ENCODE results near the gene NDUFAF5.

NDUFAF5 gene

DNA sequence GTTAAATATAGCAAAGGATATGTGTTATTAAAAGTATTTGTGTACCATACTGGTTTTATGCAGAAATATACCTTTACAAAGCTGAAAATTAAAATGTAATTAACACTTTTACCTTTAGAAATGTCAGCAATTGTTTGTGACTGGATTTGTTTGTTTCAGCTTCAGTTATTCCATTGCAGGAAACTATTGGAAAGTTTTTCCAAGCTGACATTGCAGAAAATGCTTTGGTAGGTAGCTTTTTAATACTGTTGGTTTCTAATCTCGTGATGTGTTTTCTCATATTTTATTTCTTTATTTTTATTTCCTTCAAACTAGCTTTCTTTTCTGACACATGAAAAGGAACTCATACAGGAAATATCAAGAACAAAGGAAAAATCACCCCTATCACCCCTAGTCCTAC is 8.2 kb downstream of the NDUFAF5 start:
- Histone ChIP-seq H3K9me3 (ENCODE audit: control insufficient read depth in 2 of 2, low read length in 2 of 2) (no peaks in the 10 kb centered on the region), H3K4me3 (ENCODE audit: low read length in 2 of 2) (no peak overlapping the region), H3K36me3 (ENCODE audit: control insufficient read depth in 2 of 2, insufficient read depth in 2 of 2, low read length in 2 of 2) (peaks cover 67 to 73% of the 10 kb centered on the region in 2 donors), H3K9ac (ENCODE audit: low read depth in 1 of 2, low read length in 2 of 2) (no peak overlapping the region), H3K4me1 (ENCODE audit: control insufficient read depth in 2 of 2, insufficient read depth in 2 of 2, low read length in 2 of 2) (peaks cover 0 to 2% of the 10 kb centered on the region in 2 donors), H3K27me3 (ENCODE audit: control insufficient read depth in 2 of 2, insufficient read depth in 2 of 2, low read length in 2 of 2) (no peaks in the 10 kb centered on the region), H3K27ac (ENCODE audit: low read depth in 2 of 2, low read length in 2 of 2) (no peak overlapping the region)

GRCh38 chr20:13794667-13795066 is 9.8 kb downstream of the NDUFAF5 start:
- H3K9me3 ChIP-seq (ENCODE audit: control insufficient read depth in 2 of 2, low read length in 2 of 2): no peaks in the 10 kb centered on the region

DNA sequence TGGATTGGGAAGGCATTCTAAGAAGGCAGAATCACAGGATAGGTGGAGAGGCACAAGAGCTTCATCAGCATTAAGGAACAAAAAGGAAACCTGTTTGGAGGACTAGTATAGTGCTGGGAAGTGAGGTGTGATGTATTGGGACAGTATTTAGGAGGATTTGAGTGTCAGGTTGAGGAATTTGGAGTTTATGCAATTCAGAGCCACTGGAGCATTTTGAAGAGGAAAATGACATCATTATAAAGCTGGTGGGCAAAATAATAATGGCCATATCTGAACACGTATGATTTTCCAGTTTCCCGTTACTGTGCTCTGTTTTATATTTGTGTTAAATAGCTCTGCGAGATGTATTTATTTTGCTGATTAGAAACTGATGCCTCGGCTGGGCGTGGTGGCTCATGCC is 14.2 kb downstream of the NDUFAF5 start:
- H3K9me3 ChIP-seq (ENCODE audit: control insufficient read depth in 2 of 2, low read length in 2 of 2): no peaks in the 10 kb centered on the region
- H3K4me1 ChIP-seq (ENCODE audit: control insufficient read depth in 2 of 2, insufficient read depth in 2 of 2, low read length in 2 of 2): peaks cover 4 to 5% of the 10 kb centered on the region in 2 donors
- H3K4me3 ChIP-seq (ENCODE audit: low read length in 2 of 2): no peak overlapping the region
- H3K36me3 ChIP-seq (ENCODE audit: control insufficient read depth in 2 of 2, insufficient read depth in 2 of 2, low read length in 2 of 2): peaks cover 63 to 74% of the 10 kb centered on the region in 2 donors
- H3K9ac ChIP-seq (ENCODE audit: low read depth in 1 of 2, low read length in 2 of 2): no peak overlapping the region
- no peaks in the 10 kb centered on the region for H3K27me3 ChIP-seq (ENCODE audit: control insufficient read depth in 2 of 2, insufficient read depth in 2 of 2, low read length in 2 of 2)
- H3K27ac ChIP-seq (ENCODE audit: low read depth in 2 of 2, low read length in 2 of 2): no peak overlapping the region

More at GRCh38 chr20:13794667-13795066, 9.8 kb downstream of the NDUFAF5 start:
- peaks cover 76 to 77% of the 10 kb centered on the region in 2 donors for H3K36me3 ChIP-seq (ENCODE audit: control insufficient read depth in 2 of 2, insufficient read depth in 2 of 2, low read length in 2 of 2)
- H3K4me3 ChIP-seq (ENCODE audit: low read length in 2 of 2): no peak overlapping the region
- no peak overlapping the region for H3K9ac ChIP-seq (ENCODE audit: low read depth in 1 of 2, low read length in 2 of 2)
- H3K27ac ChIP-seq (ENCODE audit: low read depth in 2 of 2, low read length in 2 of 2): no peak overlapping the region
- H3K4me1 ChIP-seq (ENCODE audit: control insufficient read depth in 2 of 2, insufficient read depth in 2 of 2, low read length in 2 of 2): peaks cover 0 to 2% of the 10 kb centered on the region in 2 donors
- H3K27me3 ChIP-seq (ENCODE audit: control insufficient read depth in 2 of 2, insufficient read depth in 2 of 2, low read length in 2 of 2): no peaks in the 10 kb centered on the region

- no peak overlapping the region for H3K27ac ChIP-seq (ENCODE audit: low read depth in 2 of 2, low read length in 2 of 2)
- no peak overlapping the region for H3K9ac ChIP-seq (ENCODE audit: low read depth in 1 of 2, low read length in 2 of 2)
- H3K9me3 ChIP-seq (ENCODE audit: control insufficient read depth in 2 of 2, low read length in 2 of 2): no peaks in the 10 kb centered on the region
- H3K4me3 ChIP-seq (ENCODE audit: low read length in 2 of 2): no peak overlapping the region
- no peaks in the 10 kb centered on the region for H3K27me3 ChIP-seq (ENCODE audit: control insufficient read depth in 2 of 2, insufficient read depth in 2 of 2, low read length in 2 of 2)
- H3K4me1 ChIP-seq (ENCODE audit: control insufficient read depth in 2 of 2, insufficient read depth in 2 of 2, low read length in 2 of 2): peaks cover 4 to 5% of the 10 kb centered on the region in 2 donors
- H3K36me3 ChIP-seq (ENCODE audit: control insufficient read depth in 2 of 2, insufficient read depth in 2 of 2, low read length in 2 of 2): peaks cover 60 to 73% of the 10 kb centered on the region in 2 donors
These were observed 15.1 kb downstream of the NDUFAF5 start for GRCh38 chr20:13799974-13800373.

DNA sequence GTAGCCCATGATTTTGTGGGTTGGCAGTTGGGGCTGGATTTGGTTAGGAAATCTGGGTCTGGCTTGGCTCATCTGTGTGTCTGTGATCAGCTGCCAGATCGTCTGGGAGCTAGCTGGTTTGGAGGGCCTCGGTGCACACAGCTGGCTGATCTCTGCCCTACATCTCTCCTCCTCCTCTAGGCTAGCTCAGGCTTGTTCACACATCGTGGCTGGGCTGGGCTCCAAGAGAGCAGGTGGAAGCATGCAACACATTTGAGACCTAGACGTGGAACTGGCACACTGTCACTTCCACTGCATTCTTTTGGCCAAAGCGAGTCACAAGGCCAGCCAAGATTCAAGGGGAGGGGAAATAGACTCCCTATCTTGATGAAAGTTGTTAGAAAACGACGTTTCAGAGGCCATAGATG is 15.9 kb downstream of the NDUFAF5 start:
- Histone ChIP-seq H3K27ac (ENCODE audit: low read depth in 2 of 2, low read length in 2 of 2) (no peak overlapping the region), H3K4me3 (ENCODE audit: low read length in 2 of 2) (no peak overlapping the region), H3K4me1 (ENCODE audit: control insufficient read depth in 2 of 2, insufficient read depth in 2 of 2, low read length in 2 of 2) (peaks cover 4 to 5% of the 10 kb centered on the region in 2 donors), H3K36me3 (ENCODE audit: control insufficient read depth in 2 of 2, insufficient read depth in 2 of 2, low read length in 2 of 2) (peaks cover 54 to 68% of the 10 kb centered on the region in 2 donors), H3K9me3 (ENCODE audit: control insufficient read depth in 2 of 2, low read length in 2 of 2) (no peaks in the 10 kb centered on the region), H3K27me3 (ENCODE audit: control insufficient read depth in 2 of 2, insufficient read depth in 2 of 2, low read length in 2 of 2) (no peaks in the 10 kb centered on the region), H3K9ac (ENCODE audit: low read depth in 1 of 2, low read length in 2 of 2) (no peak overlapping the region)

GRCh38 chr20:13809373-13809772 is 24.5 kb downstream of the NDUFAF5 start:
- no peak overlapping the region for H3K27ac ChIP-seq (ENCODE audit: low read depth in 2 of 2, low read length in 2 of 2)
- no peak overlapping the region for H3K4me3 ChIP-seq (ENCODE audit: low read length in 2 of 2)
- H3K4me1 ChIP-seq (ENCODE audit: control insufficient read depth in 2 of 2, insufficient read depth in 2 of 2, low read length in 2 of 2): no peaks in the 10 kb centered on the region
- no peak overlapping the region for H3K9ac ChIP-seq (ENCODE audit: low read depth in 1 of 2, low read length in 2 of 2)
- no peaks in the 10 kb centered on the region for H3K9me3 ChIP-seq (ENCODE audit: control insufficient read depth in 2 of 2, low read length in 2 of 2)
- no peaks in the 10 kb centered on the region for H3K27me3 ChIP-seq (ENCODE audit: control insufficient read depth in 2 of 2, insufficient read depth in 2 of 2, low read length in 2 of 2)
- peaks cover 55 to 72% of the 10 kb centered on the region in 2 donors for H3K36me3 ChIP-seq (ENCODE audit: control insufficient read depth in 2 of 2, insufficient read depth in 2 of 2, low read length in 2 of 2)

- Histone ChIP-seq H3K9ac (ENCODE audit: low read depth in 1 of 2, low read length in 2 of 2) (no peak overlapping the region), H3K9me3 (ENCODE audit: control insufficient read depth in 2 of 2, low read length in 2 of 2) (no peaks in the 10 kb centered on the region), H3K4me1 (ENCODE audit: control insufficient read depth in 2 of 2, insufficient read depth in 2 of 2, low read length in 2 of 2) (no peaks in the 10 kb centered on the region), H3K36me3 (ENCODE audit: control insufficient read depth in 2 of 2, insufficient read depth in 2 of 2, low read length in 2 of 2) (peaks cover 55 to 72% of the 10 kb centered on the region in 2 donors), H3K27me3 (ENCODE audit: control insufficient read depth in 2 of 2, insufficient read depth in 2 of 2, low read length in 2 of 2) (no peaks in the 10 kb centered on the region), H3K27ac (ENCODE audit: low read depth in 2 of 2, low read length in 2 of 2) (no peak overlapping the region), H3K4me3 (ENCODE audit: low read length in 2 of 2) (no peak overlapping the region)
These were observed 25.0 kb downstream of the NDUFAF5 start for GRCh38 chr20:13809855-13810254.

DNA sequence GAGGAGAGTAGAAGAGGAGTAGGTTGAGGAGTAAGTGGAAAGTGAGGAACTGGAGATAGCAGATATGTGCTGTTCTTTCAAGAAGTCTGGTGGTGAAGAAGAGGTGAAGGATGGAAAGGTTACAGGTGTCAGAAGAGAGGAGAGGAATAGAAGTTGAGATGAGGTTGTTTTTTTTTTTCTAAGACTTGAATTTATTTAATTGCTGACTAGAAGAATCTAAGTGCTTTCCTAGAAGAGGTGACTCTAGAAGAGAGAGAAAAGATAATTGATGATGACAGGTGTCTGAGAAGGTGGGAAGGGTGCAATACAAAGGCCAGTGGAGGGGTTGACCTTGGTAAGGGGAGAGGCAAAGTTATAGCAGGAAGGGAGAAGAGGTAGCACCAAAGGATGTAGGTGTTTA is 25.6 kb downstream of the NDUFAF5 start:
- Histone ChIP-seq H3K36me3 (ENCODE audit: control insufficient read depth in 2 of 2, insufficient read depth in 2 of 2, low read length in 2 of 2) (peaks cover 59 to 73% of the 10 kb centered on the region in 2 donors), H3K27ac (ENCODE audit: low read depth in 2 of 2, low read length in 2 of 2) (no peak overlapping the region)

DNA sequence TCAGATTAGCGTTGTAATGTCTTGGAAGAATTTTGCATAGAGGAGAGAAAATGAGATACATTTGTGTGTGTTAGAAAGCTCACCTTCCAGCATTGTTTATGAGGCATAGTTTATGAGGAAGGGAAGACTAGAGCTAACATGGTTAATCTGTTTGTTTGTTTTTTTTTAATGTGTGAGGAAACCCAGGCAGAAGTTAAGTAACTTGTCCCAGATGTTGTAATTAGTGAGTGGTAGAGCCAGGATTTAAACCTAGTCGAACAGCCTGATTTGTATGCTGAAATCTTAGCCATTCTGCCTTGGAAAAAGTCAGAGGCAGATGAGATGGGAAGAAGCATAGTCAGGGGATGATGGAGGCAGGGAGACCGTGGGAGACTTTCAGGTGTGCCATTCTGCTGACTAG is 29.1 kb downstream of the NDUFAF5 start:
- Histone ChIP-seq H3K4me1 (ENCODE audit: control insufficient read depth in 2 of 2, insufficient read depth in 2 of 2, low read length in 2 of 2) (no peaks in the 10 kb centered on the region), H3K9ac (ENCODE audit: low read depth in 1 of 2, low read length in 2 of 2) (no peak overlapping the region), H3K36me3 (ENCODE audit: control insufficient read depth in 2 of 2, insufficient read depth in 2 of 2, low read length in 2 of 2) (peaks cover 69 to 88% of the 10 kb centered on the region in 2 donors), H3K27me3 (ENCODE audit: control insufficient read depth in 2 of 2, insufficient read depth in 2 of 2, low read length in 2 of 2) (no peaks in the 10 kb centered on the region), H3K27ac (ENCODE audit: low read depth in 2 of 2, low read length in 2 of 2) (no peak overlapping the region), H3K4me3 (ENCODE audit: low read length in 2 of 2) (no peak overlapping the region), H3K9me3 (ENCODE audit: control insufficient read depth in 2 of 2, low read length in 2 of 2) (no peaks in the 10 kb centered on the region)

More for the DNA sequence above, 25.6 kb downstream of the NDUFAF5 start:
- no peak overlapping the region for H3K4me3 ChIP-seq (ENCODE audit: low read length in 2 of 2)
- H3K9me3 ChIP-seq (ENCODE audit: control insufficient read depth in 2 of 2, low read length in 2 of 2): no peaks in the 10 kb centered on the region
- no peaks in the 10 kb centered on the region for H3K27me3 ChIP-seq (ENCODE audit: control insufficient read depth in 2 of 2, insufficient read depth in 2 of 2, low read length in 2 of 2)
- H3K9ac ChIP-seq (ENCODE audit: low read depth in 1 of 2, low read length in 2 of 2): no peak overlapping the region
- no peaks in the 10 kb centered on the region for H3K4me1 ChIP-seq (ENCODE audit: control insufficient read depth in 2 of 2, insufficient read depth in 2 of 2, low read length in 2 of 2)

DNA sequence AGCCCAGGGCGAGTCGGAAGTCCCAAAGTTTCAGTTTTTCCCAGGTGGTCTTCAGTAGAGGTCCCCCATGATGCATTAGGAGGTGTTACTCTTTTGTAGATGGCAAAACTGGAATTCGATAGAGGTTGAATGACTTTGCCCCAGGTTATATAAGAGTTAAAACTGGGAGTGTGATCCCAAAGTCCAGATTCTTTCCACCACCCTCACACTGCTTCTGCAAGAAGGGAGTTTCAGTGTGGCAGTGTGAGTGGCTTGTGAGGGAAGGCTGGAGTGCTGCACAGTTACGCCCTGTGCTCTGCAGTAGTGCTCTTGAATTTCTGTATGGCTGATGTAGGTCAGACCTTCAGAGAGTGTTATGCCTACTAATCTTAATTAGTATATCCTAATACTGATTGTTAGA is 29.8 kb downstream of the NDUFAF5 start:
- no peak overlapping the region for H3K27ac ChIP-seq (ENCODE audit: low read depth in 2 of 2, low read length in 2 of 2)
- H3K4me1 ChIP-seq (ENCODE audit: control insufficient read depth in 2 of 2, insufficient read depth in 2 of 2, low read length in 2 of 2): no peaks in the 10 kb centered on the region
- H3K4me3 ChIP-seq (ENCODE audit: low read length in 2 of 2): no peak overlapping the region
- H3K9ac ChIP-seq (ENCODE audit: low read depth in 1 of 2, low read length in 2 of 2): no peak overlapping the region
- peaks cover 61 to 80% of the 10 kb centered on the region in 2 donors for H3K36me3 ChIP-seq (ENCODE audit: control insufficient read depth in 2 of 2, insufficient read depth in 2 of 2, low read length in 2 of 2)
- H3K27me3 ChIP-seq (ENCODE audit: control insufficient read depth in 2 of 2, insufficient read depth in 2 of 2, low read length in 2 of 2): no peaks in the 10 kb centered on the region
- no peaks in the 10 kb centered on the region for H3K9me3 ChIP-seq (ENCODE audit: control insufficient read depth in 2 of 2, low read length in 2 of 2)

GRCh38 chr20:13816757-13817156 is 31.9 kb downstream of the NDUFAF5 start:
- H3K27ac ChIP-seq (ENCODE audit: low read depth in 2 of 2, low read length in 2 of 2): no peak overlapping the region
- H3K27me3 ChIP-seq (ENCODE audit: control insufficient read depth in 2 of 2, insufficient read depth in 2 of 2, low read length in 2 of 2): no peaks in the 10 kb centered on the region
- H3K4me3 ChIP-seq (ENCODE audit: low read length in 2 of 2): no peak overlapping the region
- H3K9ac ChIP-seq (ENCODE audit: low read depth in 1 of 2, low read length in 2 of 2): no peak overlapping the region
- peaks cover 44 to 60% of the 10 kb centered on the region in 2 donors for H3K36me3 ChIP-seq (ENCODE audit: control insufficient read depth in 2 of 2, insufficient read depth in 2 of 2, low read length in 2 of 2)
- no peaks in the 10 kb centered on the region for H3K4me1 ChIP-seq (ENCODE audit: control insufficient read depth in 2 of 2, insufficient read depth in 2 of 2, low read length in 2 of 2)
- H3K9me3 ChIP-seq (ENCODE audit: control insufficient read depth in 2 of 2, low read length in 2 of 2): no peaks in the 10 kb centered on the region
